Immature natural killer cell (primary cell): ENCODE data around the gene EHBP1. TPM values are rescaled to one million over a fixed set of nuclear protein-coding genes. Genes with fewer than 3 reads are reported as not detected.

ENCODE experiments used
- DNase-seq, 3 donors: peaks; one replicate each; pipeline ENCODE4 v3.0.0; 2022; ENCODE audit warnings: mixed read lengths in 1 of 3
- H3K27ac Mint-ChIP-seq, 6 donors: one replicate each; pipeline ENCODE4 v1.8.0; 2020; ENCODE audit warnings: mixed read lengths in 6 of 6, mild to moderate bottlenecking in 5 of 6, inconsistent platforms in 4 of 6, moderate library complexity in 3 of 6
- H3K27me3 Mint-ChIP-seq, 3 donors: one replicate each; pipeline ENCODE4 v1.8.0; 2020 to 2021; ENCODE audit warnings: low read depth in 3 of 3, mild to moderate bottlenecking in 3 of 3, mixed read lengths in 3 of 3, moderate library complexity in 3 of 3, inconsistent platforms in 1 of 3
- H3K36me3 Mint-ChIP-seq, 3 donors: one replicate each; pipeline ENCODE4 v1.8.0; 2020; ENCODE audit warnings: mixed read lengths in 3 of 3, inconsistent platforms in 2 of 3, mild to moderate bottlenecking in 2 of 3
- H3K4me1 Mint-ChIP-seq, 2 donors: one replicate each; pipeline ENCODE4 v1.8.0; 2020; ENCODE audit warnings: inconsistent platforms in 2 of 2, mild to moderate bottlenecking in 2 of 2, mixed read lengths in 2 of 2, moderate library complexity in 1 of 2
- H3K4me3 Mint-ChIP-seq, 5 donors: one replicate each; pipeline ENCODE4 v1.8.0; 2020; ENCODE audit warnings: mild to moderate bottlenecking in 5 of 5, mixed read lengths in 5 of 5, inconsistent platforms in 3 of 5, moderate library complexity in 3 of 5
- H3K9me3 Mint-ChIP-seq, 6 donors: one replicate each; pipeline ENCODE4 v1.8.0; 2020; ENCODE audit warnings: mild to moderate bottlenecking in 6 of 6, mixed read lengths in 6 of 6, inconsistent platforms in 4 of 6, moderate library complexity in 3 of 6
- polyA plus RNA-seq, 3 donors: library from polyadenylated mRNA; unstranded; fragments of 300-500 nt; fragmentation: Illumina TruSeq; gene quantifications; one replicate each; pipeline ENCODE4 v1.2.3, GENCODE V29; 2021

EHBP1 gene
- polyA plus RNA-seq, 3 donors from 2014 or later, result 6.9 to 23.5 (median 9.0) TPM

GRCh38 chr2:62675062-62675461, 30.5 kb upstream of the EHBP1 start:
- Mint-ChIP-seq H3K9me3 (no peaks in the 10 kb centered on the region), H3K27me3 (peaks cover 0 to 2% (median 2%) of the 10 kb centered on the region in 3 donors), H3K4me1 (no peaks in the 10 kb centered on the region), H3K36me3 (no peaks in the 10 kb centered on the region), H3K4me3 (no peak overlapping the region), H3K27ac (no peak overlapping the region)
- DNase-seq, result no peak

DNA sequence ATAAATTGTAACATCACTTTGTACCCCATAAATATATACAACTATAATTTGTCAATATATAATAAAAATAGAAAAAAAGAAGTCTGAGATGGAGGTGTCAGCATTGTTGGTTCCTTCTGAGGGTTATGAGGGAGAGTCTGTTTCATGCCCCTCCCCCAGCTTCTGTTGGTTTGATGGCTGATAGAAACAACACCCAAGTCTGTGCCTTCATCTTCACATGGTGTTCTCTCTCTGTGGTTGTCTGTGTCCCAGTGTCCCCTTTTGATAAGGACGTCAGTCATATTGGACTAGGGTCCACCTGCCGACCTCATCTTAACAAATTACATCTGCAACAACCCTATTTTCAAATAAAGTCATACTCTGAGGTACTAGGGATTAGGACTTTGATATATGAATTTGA, 20.3 kb upstream of the EHBP1 start:
- H3K36me3 Mint-ChIP-seq, result no peaks in the 10 kb centered on the region
- H3K4me3 Mint-ChIP-seq, result no peak overlapping the region
- DNase-seq, result no peak
- peaks cover 0 to 2% (median 0%) of the 10 kb centered on the region in 6 donors for H3K9me3 Mint-ChIP-seq
- no peaks in the 10 kb centered on the region for H3K4me1 Mint-ChIP-seq
- H3K27me3 Mint-ChIP-seq, result peaks cover 0 to 18% (median 6%) of the 10 kb centered on the region in 3 donors
- H3K27ac Mint-ChIP-seq, result no peak overlapping the region

GRCh38 chr2:62686012-62686685, 19.4 kb upstream of the EHBP1 start:
- DNase-seq, result no peak
- Mint-ChIP-seq H3K4me3 (no peak overlapping the region), H3K27me3 (peaks cover 2 to 18% (median 5%) of the 10 kb centered on the region in 3 donors), H3K36me3 (no peaks in the 10 kb centered on the region), H3K4me1 (no peaks in the 10 kb centered on the region), H3K27ac (no peak overlapping the region), H3K9me3 (peaks cover 0 to 2% (median 0%) of the 10 kb centered on the region in 6 donors)

GRCh38 chr2:62687636-62688035, 17.9 kb upstream of the EHBP1 start:
- Mint-ChIP-seq H3K27me3 (peaks cover 3 to 18% (median 6%) of the 10 kb centered on the region in 3 donors), H3K9me3 (peaks cover 0 to 2% (median 0%) of the 10 kb centered on the region in 6 donors), H3K36me3 (no peaks in the 10 kb centered on the region)

GRCh38 chr2:62688771-62689170, 16.7 kb upstream of the EHBP1 start:
- Mint-ChIP-seq H3K27ac (no peak overlapping the region), H3K4me1 (no peaks in the 10 kb centered on the region), H3K4me3 (no peak overlapping the region), H3K36me3 (no peaks in the 10 kb centered on the region), H3K27me3 (peaks cover 3 to 27% (median 9%) of the 10 kb centered on the region in 3 donors), H3K9me3 (peaks cover 0 to 2% (median 0%) of the 10 kb centered on the region in 6 donors)
- no peak for DNase-seq

More at GRCh38 chr2:62687636-62688035, 17.9 kb upstream of the EHBP1 start:
- no peak for DNase-seq
- Mint-ChIP-seq H3K4me1 (no peaks in the 10 kb centered on the region), H3K27ac (no peak overlapping the region), H3K4me3 (no peak overlapping the region)

DNA sequence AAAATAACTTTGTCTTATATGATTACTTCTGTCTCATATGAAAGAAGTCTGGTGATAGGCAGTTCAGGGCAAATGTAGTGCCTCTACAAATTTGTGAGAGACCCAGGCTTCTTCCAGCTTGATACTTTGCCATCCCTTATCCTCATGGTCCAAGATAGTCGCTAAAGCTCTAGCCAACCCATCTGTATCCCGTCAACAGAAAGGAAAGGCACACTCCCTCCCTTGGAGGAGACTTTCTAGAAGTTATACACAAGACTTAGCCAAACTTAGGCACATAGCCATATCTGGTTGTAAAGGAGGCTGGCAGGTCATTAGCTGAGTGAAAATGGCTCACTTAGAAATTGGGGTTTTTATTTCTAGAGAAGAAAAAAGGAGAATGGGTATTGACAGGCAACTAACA, 14.3 kb upstream of the EHBP1 start:
- Mint-ChIP-seq H3K9me3 (peaks cover 0 to 2% (median 0%) of the 10 kb centered on the region in 6 donors), H3K4me3 (no peak overlapping the region), H3K27me3 (peaks cover 3 to 24% (median 9%) of the 10 kb centered on the region in 3 donors), H3K4me1 (no peaks in the 10 kb centered on the region), H3K27ac (no peak overlapping the region), H3K36me3 (no peaks in the 10 kb centered on the region)
- DNase-seq, result no peak

DNA sequence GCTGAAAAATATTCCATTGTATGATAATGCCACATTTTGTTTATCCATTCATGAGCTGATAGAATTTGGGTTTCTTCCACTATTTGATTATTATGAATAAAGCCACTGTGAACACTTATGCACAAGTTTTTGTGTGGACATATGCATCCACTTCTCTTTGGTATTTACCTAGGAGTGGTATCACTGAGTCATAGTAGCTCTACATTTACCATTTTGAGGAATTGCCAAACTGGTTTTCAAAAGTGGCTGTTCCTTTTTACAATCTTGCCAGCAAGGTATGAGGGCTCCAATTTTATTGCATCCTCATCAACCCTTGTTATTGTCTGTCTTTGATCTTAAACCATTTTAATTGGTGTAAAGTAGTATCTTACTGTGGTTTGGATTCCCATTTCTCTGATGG, 13.3 kb upstream of the EHBP1 start:
- Mint-ChIP-seq H3K4me3 (no peak overlapping the region), H3K9me3 (peaks cover 0 to 2% (median 0%) of the 10 kb centered on the region in 6 donors), H3K36me3 (no peaks in the 10 kb centered on the region), H3K4me1 (no peaks in the 10 kb centered on the region), H3K27ac (no peak overlapping the region), H3K27me3 (peaks cover 3 to 18% (median 6%) of the 10 kb centered on the region in 3 donors)
- no peak for DNase-seq

GRCh38 chr2:62698653-62699052, 6.9 kb upstream of the EHBP1 start:
- H3K36me3 Mint-ChIP-seq, result no peaks in the 10 kb centered on the region
- H3K9me3 Mint-ChIP-seq, result no peaks in the 10 kb centered on the region
- peaks cover 0 to 3% (median 3%) of the 10 kb centered on the region in 3 donors for H3K27me3 Mint-ChIP-seq
- H3K27ac Mint-ChIP-seq, result no peak overlapping the region
- no peak for DNase-seq
- no peak overlapping the region for H3K4me3 Mint-ChIP-seq
- no peaks in the 10 kb centered on the region for H3K4me1 Mint-ChIP-seq

- peak overlapping the region; percentile 70 to 93 (median 87) for H3K27ac Mint-ChIP-seq
Observed at GRCh38 chr2:62704654-62705006, 883 bp upstream of the EHBP1 start.

GRCh38 chr2:62705859-62706720, 577 bp downstream of the EHBP1 start:
- Mint-ChIP-seq H3K4me1 (peaks cover 30 to 36% of the 10 kb centered on the region in 2 donors), H3K27ac (peak overlapping the region; percentile 8 to 93 (median 86)), H3K4me3 (peak overlapping the region; percentile 91 to 97 (median 94)), H3K36me3 (peaks cover 0 to 4% (median 4%) of the 10 kb centered on the region in 3 donors), H3K9me3 (no peaks in the 10 kb centered on the region), H3K27me3 (peaks cover 2 to 4% (median 3%) of the 10 kb centered on the region in 3 donors)
- no peak for DNase-seq

More at GRCh38 chr2:62704654-62705006, 883 bp upstream of the EHBP1 start:
- H3K9me3 Mint-ChIP-seq, result no peaks in the 10 kb centered on the region
- H3K4me1 Mint-ChIP-seq, result peaks cover 30 to 36% of the 10 kb centered on the region in 2 donors
- DNase-seq, result no peak
- peak overlapping the region; percentile 91 to 97 (median 94) for H3K4me3 Mint-ChIP-seq
- peaks cover 3 to 4% (median 4%) of the 10 kb centered on the region in 3 donors for H3K27me3 Mint-ChIP-seq
- peaks cover 0 to 4% (median 4%) of the 10 kb centered on the region in 3 donors for H3K36me3 Mint-ChIP-seq

- H3K9me3 Mint-ChIP-seq, result no peaks in the 10 kb centered on the region
- H3K27me3 Mint-ChIP-seq, result peaks cover 2 to 4% (median 3%) of the 10 kb centered on the region in 3 donors
- peak overlapping the region; percentile 8 to 93 (median 72) for H3K27ac Mint-ChIP-seq
- DNase-seq, result no peak
- H3K36me3 Mint-ChIP-seq, result peaks cover 0 to 4% (median 4%) of the 10 kb centered on the region in 3 donors
- peaks cover 30 to 36% of the 10 kb centered on the region in 2 donors for H3K4me1 Mint-ChIP-seq
- H3K4me3 Mint-ChIP-seq, result peak overlapping the region; percentile 91 to 97 (median 94)
Observed at GRCh38 chr2:62706721-62707521, 1.4 kb downstream of the EHBP1 start.

DNA sequence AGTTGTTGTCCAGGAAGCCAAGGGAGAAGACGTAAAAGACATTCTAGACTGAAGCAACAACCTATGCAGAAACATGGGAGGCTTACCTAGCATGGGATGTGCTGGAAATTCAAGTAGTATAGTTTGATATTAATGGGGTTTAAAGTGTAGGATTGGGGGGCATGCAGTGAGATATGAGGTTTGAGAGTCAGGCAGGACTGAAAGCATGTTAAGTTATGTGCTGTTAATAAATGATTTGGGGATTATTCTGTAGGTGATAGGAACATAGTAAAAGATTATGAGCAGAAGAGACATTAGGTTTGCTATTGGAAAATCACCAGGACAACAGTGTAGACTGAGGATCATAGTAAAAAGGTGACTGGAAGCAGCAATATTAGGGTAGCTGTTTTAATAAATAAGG, 3.2 kb downstream of the EHBP1 start:
- DNase-seq, result no peak
- peaks cover 30 to 36% of the 10 kb centered on the region in 2 donors for H3K4me1 Mint-ChIP-seq
- H3K27ac Mint-ChIP-seq, result no peak overlapping the region
- peaks cover 0 to 4% (median 4%) of the 10 kb centered on the region in 3 donors for H3K36me3 Mint-ChIP-seq
- H3K4me3 Mint-ChIP-seq, result no peak overlapping the region
- H3K27me3 Mint-ChIP-seq, result peaks cover 2 to 4% (median 3%) of the 10 kb centered on the region in 3 donors
- H3K9me3 Mint-ChIP-seq, result no peaks in the 10 kb centered on the region

DNA sequence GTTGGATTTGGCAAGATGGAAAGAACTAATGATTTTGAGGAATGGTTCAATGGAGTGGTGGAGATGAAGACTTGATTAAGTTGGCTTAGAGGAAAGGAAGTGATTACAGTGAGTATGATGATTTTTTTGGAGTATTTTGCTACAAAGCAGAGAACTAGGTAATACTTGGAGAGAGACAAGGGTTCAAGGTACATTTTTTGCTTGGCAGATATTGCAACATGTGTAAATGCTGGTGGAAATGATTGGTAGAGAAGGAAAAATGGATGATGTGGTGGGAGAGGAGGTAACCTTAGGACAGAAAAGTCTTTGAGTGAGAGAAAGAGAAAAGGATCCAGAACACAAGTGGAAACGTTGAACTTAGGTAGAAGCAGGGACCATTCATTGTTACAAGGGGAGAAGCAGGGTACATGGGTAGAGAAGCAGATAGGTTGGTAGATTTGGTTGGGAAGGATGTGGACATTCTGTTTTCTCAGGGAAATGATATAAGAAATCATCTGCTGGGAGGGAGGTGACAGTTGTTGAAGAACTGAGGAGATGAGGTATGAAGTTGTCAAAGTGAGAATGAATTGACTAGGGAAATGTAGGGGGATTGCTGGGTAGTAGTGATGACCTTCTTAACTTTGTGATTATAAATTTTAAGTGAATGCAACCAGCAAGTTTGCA, 6.5 kb downstream of the EHBP1 start:
- H3K27ac Mint-ChIP-seq, result no peak overlapping the region
- no peaks in the 10 kb centered on the region for H3K27me3 Mint-ChIP-seq
- H3K4me1 Mint-ChIP-seq, result peaks cover 11 to 18% of the 10 kb centered on the region in 2 donors
- no peaks in the 10 kb centered on the region for H3K9me3 Mint-ChIP-seq
- H3K4me3 Mint-ChIP-seq, result no peak overlapping the region
- no peak for DNase-seq
- H3K36me3 Mint-ChIP-seq, result peaks cover 0 to 11% (median 11%) of the 10 kb centered on the region in 3 donors
